GM19324 (cell line): ENCODE results near the gene NRGN.

Experiments used
- ATAC-seq: cut with Tn5 transposase; IDR thresholded peaks from one replicate; pipeline ENCODE4 v1.9.1; 2021; ENCODE audit warnings: mild to moderate bottlenecking, moderate library complexity; ENCODE audit not compliant: unreplicated experiment, low FRiP score

Gene NRGN

DNA sequence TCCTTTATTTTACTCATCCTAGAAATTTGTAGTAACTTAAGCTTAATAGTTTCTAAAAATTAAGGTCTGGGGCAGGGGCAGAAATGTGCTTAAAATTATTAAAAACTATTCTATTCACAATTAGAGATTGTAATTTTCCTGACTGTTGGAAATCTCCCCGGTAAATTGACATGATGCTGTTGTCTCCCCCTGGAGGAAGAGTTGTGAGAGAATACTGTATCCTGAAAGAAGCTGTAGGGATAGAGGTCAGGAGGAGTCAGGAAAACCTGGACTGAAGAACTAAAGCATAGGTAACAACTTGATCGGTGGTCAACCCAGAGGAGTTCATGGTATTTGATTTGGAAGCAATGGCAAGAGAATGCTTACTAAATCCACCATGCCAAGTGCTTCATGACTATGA is 38.5 kb downstream of the NRGN start:
- ATAC-seq: no peak

DNA sequence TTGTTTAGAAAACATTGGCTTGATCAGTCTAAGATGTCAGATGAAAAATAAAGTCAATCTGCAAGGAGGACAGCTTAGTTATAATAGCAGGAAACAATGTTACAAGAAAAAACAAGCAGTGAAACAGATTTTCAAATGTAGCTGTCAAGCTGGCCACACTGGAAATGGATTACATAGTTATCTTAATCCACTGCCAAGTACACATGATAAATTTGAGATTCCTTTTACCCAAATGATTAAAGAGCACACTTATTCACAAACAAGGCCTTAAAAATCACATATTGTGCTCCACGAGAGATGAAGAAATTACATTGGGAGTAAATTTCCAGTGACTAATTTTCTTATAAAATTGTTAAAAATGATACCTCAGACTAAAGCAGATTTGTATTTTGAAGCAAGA is 39.8 kb downstream of the NRGN start:
- no peak for ATAC-seq

DNA sequence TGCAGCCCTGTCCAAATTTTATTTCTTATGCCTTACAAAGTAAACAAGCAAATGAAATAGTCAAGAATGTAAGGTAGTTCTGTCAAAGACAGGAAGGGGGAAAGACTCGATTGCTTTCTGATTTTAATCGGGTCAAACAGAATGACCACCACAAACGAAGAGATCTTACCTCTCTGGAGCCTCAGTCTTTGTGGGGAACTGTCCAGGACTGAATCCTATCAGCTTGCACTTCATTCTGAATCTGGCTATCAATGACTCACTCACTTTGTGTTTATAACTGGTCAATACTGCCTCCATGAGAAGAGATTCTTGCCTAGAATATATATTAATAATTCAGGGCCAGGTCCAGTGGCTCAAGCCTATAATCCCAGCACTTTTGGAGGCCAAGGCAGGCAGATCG is 43.3 kb downstream of the NRGN start:
- ATAC-seq: no peak

DNA sequence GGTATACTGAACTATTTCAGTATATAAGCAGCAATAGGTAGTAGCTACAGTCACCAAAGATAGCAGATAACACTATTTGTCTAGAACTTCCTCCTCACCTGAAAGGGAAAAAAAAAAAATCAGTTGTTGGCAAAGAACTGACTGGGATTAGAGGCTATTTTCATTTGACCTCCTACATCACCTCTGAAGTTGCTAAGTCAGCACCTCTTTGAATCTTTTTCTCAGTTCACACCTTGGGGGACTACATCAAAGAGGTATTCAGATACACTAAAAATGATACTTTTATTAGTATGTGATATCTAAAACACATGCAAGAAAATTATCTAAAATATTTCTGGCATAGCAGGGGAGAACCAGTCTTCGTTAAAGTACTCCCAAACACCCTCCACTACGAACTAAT is 44.3 kb downstream of the NRGN start:
- no peak for ATAC-seq

DNA sequence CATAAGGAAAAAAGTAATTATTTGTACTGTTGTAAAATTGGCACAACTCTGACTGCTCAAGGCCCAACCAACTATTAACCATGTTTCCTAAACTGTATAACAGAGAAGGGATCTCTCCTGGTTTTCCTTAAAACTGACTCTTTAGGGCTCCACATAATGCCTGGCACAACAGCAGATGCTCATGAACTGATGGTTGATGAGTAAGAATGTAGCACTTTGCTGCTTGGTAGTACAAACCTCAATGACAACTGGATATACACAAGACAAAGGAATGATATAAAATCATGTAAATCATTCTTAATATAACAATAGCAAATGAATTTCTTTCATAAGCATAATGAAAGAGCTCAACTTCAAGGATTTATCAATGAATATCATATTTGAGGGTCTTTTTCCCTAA is 48.8 kb downstream of the NRGN start:
- ATAC-seq: no peak

DNA sequence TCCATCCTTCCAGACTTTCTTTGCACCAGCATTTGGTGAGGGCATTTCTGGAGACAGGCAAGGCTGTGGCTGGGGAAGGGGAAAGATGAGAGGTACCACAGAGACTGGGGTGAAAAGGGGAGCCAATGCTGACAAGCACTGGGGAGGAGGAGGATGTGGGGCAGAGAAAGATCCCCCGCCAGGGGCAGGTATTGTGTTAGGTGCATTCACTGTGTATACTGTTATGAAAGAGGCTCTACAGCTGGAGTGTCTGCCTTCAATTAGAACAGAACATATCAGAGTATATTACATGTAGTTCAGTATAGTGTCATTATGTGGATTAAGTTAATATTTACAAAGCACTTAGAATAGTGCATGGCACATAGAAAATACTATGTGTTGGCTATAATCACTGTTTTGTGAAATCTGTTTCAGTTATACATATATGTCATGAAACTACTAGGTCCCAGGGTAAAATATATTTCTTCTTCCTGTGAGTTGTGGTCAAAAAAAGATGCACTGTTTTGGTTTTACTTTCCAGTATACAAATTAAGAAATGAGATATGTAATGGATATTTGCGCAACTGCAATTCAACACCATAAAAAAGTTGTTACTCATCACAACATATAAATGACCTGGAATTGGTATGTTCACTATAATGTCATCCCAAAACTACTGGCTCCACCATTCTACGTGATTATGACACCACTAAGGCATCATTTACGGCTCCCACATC is 52.0 kb downstream of the NRGN start:
- peak; percentile 60 for ATAC-seq

DNA sequence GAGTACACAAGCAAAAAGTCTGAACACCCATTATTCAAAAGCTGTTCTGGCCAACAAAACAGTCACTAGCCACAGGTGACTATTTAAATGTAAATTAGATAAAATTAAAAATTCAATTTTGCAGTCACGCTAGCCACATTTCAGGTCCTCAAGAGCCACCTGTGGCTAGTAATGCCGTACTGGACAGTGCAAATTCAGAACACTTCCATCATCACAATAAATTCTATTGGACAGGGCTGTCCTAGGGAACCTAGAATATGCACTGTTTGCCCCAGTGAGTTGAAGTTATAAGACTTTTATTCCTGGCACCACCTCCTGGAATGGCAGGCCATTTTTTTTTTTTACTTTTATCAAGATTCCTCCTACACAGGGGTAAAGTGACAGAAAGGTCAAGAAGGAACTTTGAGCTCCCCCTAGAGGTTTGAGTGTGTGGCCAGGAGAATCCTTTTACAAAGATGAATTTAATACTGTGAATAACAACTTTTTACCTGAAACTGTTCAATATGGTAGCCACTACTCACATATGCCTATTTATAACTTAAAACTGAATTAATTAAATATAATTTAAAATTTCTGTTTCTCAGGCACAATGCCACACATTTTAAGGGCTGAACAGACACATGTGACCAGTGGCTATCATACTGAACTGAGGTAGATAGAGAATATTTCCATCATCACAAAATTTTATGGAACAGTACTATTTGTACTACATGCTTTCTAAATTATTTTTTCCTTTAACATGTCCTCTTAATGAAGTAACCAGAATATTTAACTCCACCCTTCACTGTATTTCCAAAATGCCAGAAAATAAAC is 53.9 kb downstream of the NRGN start:
- peak; percentile 39 for ATAC-seq

DNA sequence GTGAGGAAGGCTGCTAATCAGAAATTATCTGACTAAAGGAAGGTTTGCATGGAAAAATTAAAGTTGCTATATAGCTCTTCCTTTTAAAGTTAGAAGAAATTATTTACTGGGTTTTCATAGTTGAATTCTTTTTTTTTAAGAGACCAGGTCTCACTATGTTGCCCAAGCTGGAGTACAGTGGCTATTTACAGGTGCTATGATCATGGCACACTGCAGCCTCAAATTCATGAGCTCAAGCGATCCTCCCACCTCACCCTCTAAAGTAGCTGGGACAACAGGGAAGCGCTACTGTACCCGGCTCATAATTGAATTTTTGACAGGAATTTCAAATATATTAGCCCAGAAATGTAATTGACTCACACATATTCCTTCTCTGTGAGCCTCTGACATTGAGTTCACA is 56.6 kb downstream of the NRGN start:
- ATAC-seq: no peak
